ENCODE measurements around the gene ANO1.

Gene ANO1

GRCh38 chr11:70095541-70096252 lies 17.6 kb downstream of the ANO1 start:
- no peak for DNase-seq (ENCODE audit: low read depth in 2 of 3, low spot score in 2 of 3)

- no peak for DNase-seq (ENCODE audit: low read depth in 2 of 3, low spot score in 2 of 3)
Observed at GRCh38 chr11:70097783-70098563, 19.9 kb downstream of the ANO1 start.

- no peak for DNase-seq (ENCODE audit: low read depth in 2 of 3, low spot score in 2 of 3)
Observed at GRCh38 chr11:70098936-70099335, 20.8 kb downstream of the ANO1 start.

GRCh38 chr11:70099578-70100279 lies 21.6 kb downstream of the ANO1 start:
- no peak for DNase-seq (ENCODE audit: low read depth in 2 of 3, low spot score in 2 of 3)

GRCh38 chr11:70100280-70100603 lies 22.1 kb downstream of the ANO1 start:
- DNase-seq (ENCODE audit: low read depth in 2 of 3, low spot score in 2 of 3), result no peak

- DNase-seq (ENCODE audit: low read depth in 2 of 3, low spot score in 2 of 3), result no peak
Observed at GRCh38 chr11:70100791-70101190, 22.7 kb downstream of the ANO1 start.

- no peak for DNase-seq (ENCODE audit: low read depth in 2 of 3, low spot score in 2 of 3)
Observed at GRCh38 chr11:70103256-70103975, 25.3 kb downstream of the ANO1 start.

- DNase-seq (ENCODE audit: low read depth in 2 of 3, low spot score in 2 of 3), result no peak
Observed at GRCh38 chr11:70104419-70104818, 26.3 kb downstream of the ANO1 start.

GRCh38 chr11:70104961-70105360 lies 26.8 kb downstream of the ANO1 start:
- DNase-seq (ENCODE audit: low read depth in 2 of 3, low spot score in 2 of 3), result no peak

GRCh38 chr11:70105369-70105754 lies 27.2 kb downstream of the ANO1 start:
- DNase-seq (ENCODE audit: low read depth in 2 of 3, low spot score in 2 of 3), result no peak

GRCh38 chr11:70105755-70106571 lies 27.8 kb downstream of the ANO1 start:
- DNase-seq (ENCODE audit: low read depth in 2 of 3, low spot score in 2 of 3), result no peak

GRCh38 chr11:70106757-70107156 lies 28.6 kb downstream of the ANO1 start:
- DNase-seq (ENCODE audit: low read depth in 2 of 3, low spot score in 2 of 3), result no peak

GRCh38 chr11:70107191-70107590 lies 29.1 kb downstream of the ANO1 start:
- DNase-seq (ENCODE audit: low read depth in 2 of 3, low spot score in 2 of 3), result no peak

GRCh38 chr11:70107756-70108155 lies 29.6 kb downstream of the ANO1 start:
- no peak for DNase-seq (ENCODE audit: low read depth in 2 of 3, low spot score in 2 of 3)

GRCh38 chr11:70108250-70108649 lies 30.1 kb downstream of the ANO1 start:
- no peak for DNase-seq (ENCODE audit: low read depth in 2 of 3, low spot score in 2 of 3)

GRCh38 chr11:70109006-70109405 lies 30.9 kb downstream of the ANO1 start:
- DNase-seq (ENCODE audit: low read depth in 2 of 3, low spot score in 2 of 3), result no peak

GRCh38 chr11:70109903-70110302 lies 31.8 kb downstream of the ANO1 start:
- no peak for DNase-seq (ENCODE audit: low read depth in 2 of 3, low spot score in 2 of 3)

GRCh38 chr11:70110538-70111055 lies 32.5 kb downstream of the ANO1 start:
- no peak for DNase-seq (ENCODE audit: low read depth in 2 of 3, low spot score in 2 of 3)

- no peak for DNase-seq (ENCODE audit: low read depth in 2 of 3, low spot score in 2 of 3)
Observed at GRCh38 chr11:70111269-70112016, 33.3 kb downstream of the ANO1 start.

- no peak for DNase-seq (ENCODE audit: low read depth in 2 of 3, low spot score in 2 of 3)
Observed at GRCh38 chr11:70112017-70112434, 33.9 kb downstream of the ANO1 start.
